ENCODE results near the gene CDH4. TPM values are rescaled to one million over a fixed set of nuclear protein-coding genes. Genes with fewer than 3 reads are reported as not detected.

Gene CDH4
- polyA plus RNA-seq, 2 donors, result 0.02 to 0.05 TPM

DNA sequence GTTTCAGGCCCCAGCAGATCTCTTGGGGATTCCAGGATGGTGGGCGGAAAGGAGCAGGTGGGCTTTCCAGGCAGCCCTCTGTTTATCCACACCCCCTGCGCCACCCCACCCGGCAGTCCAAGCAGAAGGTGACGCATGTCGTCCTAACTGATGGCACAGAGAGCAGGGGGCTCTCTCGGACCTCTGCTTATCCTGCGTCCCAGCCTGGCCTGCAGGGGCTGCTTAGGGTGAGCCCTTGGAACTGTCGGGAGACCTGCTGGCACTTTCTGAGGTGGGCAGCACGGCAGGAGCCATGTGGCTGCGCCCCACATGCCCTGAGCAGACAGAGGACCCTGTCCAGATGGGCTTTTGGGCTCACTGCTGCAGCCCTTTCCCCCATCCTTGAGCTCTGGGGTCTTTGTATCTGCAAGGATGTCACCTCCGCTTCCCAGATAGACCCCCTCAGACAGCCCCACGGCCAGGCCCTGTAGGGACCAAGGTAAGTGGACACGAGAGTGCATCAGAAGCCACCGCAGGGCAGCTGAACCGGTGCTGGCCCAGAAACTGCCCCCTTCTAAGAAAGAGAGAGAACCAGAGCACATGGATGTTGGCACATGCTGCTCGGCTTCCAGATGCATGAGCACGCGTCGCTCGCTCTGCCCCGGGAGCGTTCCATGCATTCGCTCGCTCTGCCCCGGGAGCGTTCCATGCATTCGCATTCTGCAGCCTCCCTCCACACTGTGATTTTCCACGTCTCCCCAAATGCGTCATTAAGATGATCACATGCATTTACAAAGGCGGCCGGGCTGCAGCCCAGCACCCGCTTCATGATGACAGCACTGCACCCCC, 566.9 kb downstream of the CDH4 start:
- H3K4me3 ChIP-seq (ENCODE audit: low read depth in 1 of 2, low read length in 2 of 2), result no peak overlapping the region
- no peak overlapping the region for H3K27ac ChIP-seq (ENCODE audit: low read depth in 2 of 2, low read length in 1 of 2)
- no peaks in the 10 kb centered on the region for H3K4me1 ChIP-seq (ENCODE audit: control insufficient read depth in 2 of 2, insufficient read depth in 2 of 2, low read length in 1 of 2)
- H3K9me3 ChIP-seq (ENCODE audit: control insufficient read depth in 2 of 2, insufficient read depth in 1 of 2, low read depth in 1 of 2, low read length in 1 of 2), result peaks cover 0 to 3% of the 10 kb centered on the region in 2 donors
- no peaks in the 10 kb centered on the region for H3K36me3 ChIP-seq (ENCODE audit: control insufficient read depth in 2 of 2, insufficient read depth in 2 of 2, low read length in 1 of 2)
- WGBS, 2 donors, result 89 to 91% methylated on average over 32 of the region's 32 CpGs
- no peaks in the 10 kb centered on the region for H3K27me3 ChIP-seq (ENCODE audit: control insufficient read depth in 1 of 2, insufficient read depth in 2 of 2, low read length in 2 of 2)

DNA sequence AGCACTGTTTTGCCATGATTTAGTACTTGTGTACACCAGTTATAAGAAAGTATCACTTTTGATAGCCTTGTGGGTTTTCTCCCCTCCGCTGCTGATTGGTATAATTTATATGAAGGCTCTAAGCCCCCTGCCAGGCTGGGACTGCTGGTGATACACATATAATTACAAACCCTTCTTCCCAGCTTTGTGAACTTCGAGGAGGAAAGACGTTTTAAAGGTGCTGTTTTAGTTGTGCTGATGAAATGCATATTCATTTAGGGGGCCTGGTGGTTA, 567.4 kb downstream of the CDH4 start:
- Histone ChIP-seq H3K4me3 (ENCODE audit: low read depth in 1 of 2, low read length in 2 of 2) (no peak overlapping the region), H3K36me3 (ENCODE audit: control insufficient read depth in 2 of 2, insufficient read depth in 2 of 2, low read length in 1 of 2) (no peaks in the 10 kb centered on the region), H3K4me1 (ENCODE audit: control insufficient read depth in 2 of 2, insufficient read depth in 2 of 2, low read length in 1 of 2) (no peaks in the 10 kb centered on the region), H3K27me3 (ENCODE audit: control insufficient read depth in 1 of 2, insufficient read depth in 2 of 2, low read length in 2 of 2) (no peaks in the 10 kb centered on the region), H3K27ac (ENCODE audit: low read depth in 2 of 2, low read length in 1 of 2) (no peak overlapping the region), H3K9me3 (ENCODE audit: control insufficient read depth in 2 of 2, insufficient read depth in 1 of 2, low read depth in 1 of 2, low read length in 1 of 2) (peaks cover 0 to 3% of the 10 kb centered on the region in 2 donors)
- WGBS, 2 donors, result 74 to 76% methylated on average over 3 of the region's 3 CpGs

DNA sequence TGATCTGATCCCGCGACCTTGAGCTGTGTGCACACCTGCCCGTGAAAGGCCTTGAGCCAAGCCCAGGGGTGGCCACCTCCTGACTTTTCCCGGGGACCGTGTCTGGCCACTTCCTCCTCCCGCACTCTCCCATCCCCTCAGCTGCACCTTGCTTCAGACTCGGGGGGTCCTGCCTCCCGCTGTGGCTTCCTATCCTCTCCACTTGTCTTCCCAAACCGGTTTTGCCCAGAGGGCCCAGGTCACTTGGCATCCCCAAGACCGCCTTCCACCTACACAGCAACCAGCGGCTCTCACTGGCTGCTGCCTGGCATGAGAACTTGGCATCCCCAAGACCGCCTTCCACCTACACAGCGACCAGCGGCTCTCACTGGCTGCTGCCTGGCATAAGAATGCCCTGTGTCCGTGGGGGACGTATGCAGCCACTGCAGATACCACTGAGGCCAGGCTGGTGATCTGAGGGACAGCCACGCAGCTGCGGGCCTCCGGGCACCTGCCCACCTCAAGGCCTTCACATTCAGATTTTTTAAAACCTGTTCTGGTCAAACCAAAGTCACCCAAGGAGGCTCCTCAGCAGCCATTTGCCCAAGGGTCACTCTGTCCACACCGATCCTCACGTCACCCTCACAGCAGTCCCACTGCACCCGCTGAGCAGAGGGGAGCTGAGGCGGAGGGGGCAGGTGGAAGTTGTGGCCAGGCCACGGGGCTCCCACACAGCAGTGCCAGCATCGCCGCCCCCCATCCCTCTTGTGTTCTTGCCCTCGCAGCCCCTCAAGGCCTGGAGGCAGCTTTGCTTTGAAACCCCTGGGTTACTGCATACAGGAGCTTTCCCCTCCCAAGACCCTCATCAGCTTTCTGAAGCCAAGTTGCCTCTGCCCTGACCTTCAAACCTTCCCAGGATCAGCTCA, 568.1 kb downstream of the CDH4 start:
- H3K36me3 ChIP-seq (ENCODE audit: control insufficient read depth in 2 of 2, insufficient read depth in 2 of 2, low read length in 1 of 2), result no peaks in the 10 kb centered on the region
- H3K4me1 ChIP-seq (ENCODE audit: control insufficient read depth in 2 of 2, insufficient read depth in 2 of 2, low read length in 1 of 2), result no peaks in the 10 kb centered on the region
- peaks cover 0 to 3% of the 10 kb centered on the region in 2 donors for H3K9me3 ChIP-seq (ENCODE audit: control insufficient read depth in 2 of 2, insufficient read depth in 1 of 2, low read depth in 1 of 2, low read length in 1 of 2)
- H3K4me3 ChIP-seq (ENCODE audit: low read depth in 1 of 2, low read length in 2 of 2), result no peak overlapping the region
- H3K27ac ChIP-seq (ENCODE audit: low read depth in 2 of 2, low read length in 1 of 2), result no peak overlapping the region
- H3K27me3 ChIP-seq (ENCODE audit: control insufficient read depth in 1 of 2, insufficient read depth in 2 of 2, low read length in 2 of 2), result no peaks in the 10 kb centered on the region
- WGBS, 2 donors, result 85% methylated on average over 27 of the region's 27 CpGs

DNA sequence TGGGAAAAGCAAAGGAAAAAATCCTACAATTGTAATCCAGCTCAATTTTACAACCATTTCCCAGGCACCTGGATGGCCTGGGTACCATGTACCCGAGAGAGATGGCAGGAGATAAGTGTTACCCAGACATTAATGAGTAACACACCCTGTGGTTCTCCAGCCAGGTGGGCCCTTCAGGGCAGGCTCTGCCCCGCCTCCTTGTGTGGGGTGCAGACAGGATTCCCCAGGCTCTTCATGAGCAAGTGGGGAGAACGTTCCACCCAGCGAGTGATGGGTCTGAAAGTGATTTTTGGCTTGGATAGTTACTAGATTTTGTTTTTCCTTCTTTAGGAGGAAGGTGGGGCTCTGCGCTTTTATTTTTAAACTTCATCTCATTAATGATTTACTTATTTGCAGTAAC, 569.7 kb downstream of the CDH4 start:
- H3K9me3 ChIP-seq (ENCODE audit: control insufficient read depth in 2 of 2, insufficient read depth in 1 of 2, low read depth in 1 of 2, low read length in 1 of 2), result peaks cover 0 to 3% of the 10 kb centered on the region in 2 donors
- 56 to 57% methylated on average over 5 of the region's 5 CpGs for WGBS, 2 donors

GRCh38 chr20:61822396-61822795, 570.3 kb downstream of the CDH4 start:
- WGBS, 2 donors, result 87 to 88% methylated on average over 12 of the region's 12 CpGs
- H3K36me3 ChIP-seq (ENCODE audit: control insufficient read depth in 2 of 2, insufficient read depth in 2 of 2, low read length in 1 of 2), result no peaks in the 10 kb centered on the region
- H3K4me3 ChIP-seq (ENCODE audit: low read depth in 1 of 2, low read length in 2 of 2), result no peak overlapping the region
- peaks cover 0 to 3% of the 10 kb centered on the region in 2 donors for H3K9me3 ChIP-seq (ENCODE audit: control insufficient read depth in 2 of 2, insufficient read depth in 1 of 2, low read depth in 1 of 2, low read length in 1 of 2)
- no peaks in the 10 kb centered on the region for H3K27me3 ChIP-seq (ENCODE audit: control insufficient read depth in 1 of 2, insufficient read depth in 2 of 2, low read length in 2 of 2)
- no peaks in the 10 kb centered on the region for H3K4me1 ChIP-seq (ENCODE audit: control insufficient read depth in 2 of 2, insufficient read depth in 2 of 2, low read length in 1 of 2)
- no peak overlapping the region for H3K27ac ChIP-seq (ENCODE audit: low read depth in 2 of 2, low read length in 1 of 2)

More for the DNA sequence above, 569.7 kb downstream of the CDH4 start:
- H3K4me3 ChIP-seq (ENCODE audit: low read depth in 1 of 2, low read length in 2 of 2), result no peak overlapping the region
- H3K4me1 ChIP-seq (ENCODE audit: control insufficient read depth in 2 of 2, insufficient read depth in 2 of 2, low read length in 1 of 2), result no peaks in the 10 kb centered on the region
- H3K27me3 ChIP-seq (ENCODE audit: control insufficient read depth in 1 of 2, insufficient read depth in 2 of 2, low read length in 2 of 2), result no peaks in the 10 kb centered on the region
- no peaks in the 10 kb centered on the region for H3K36me3 ChIP-seq (ENCODE audit: control insufficient read depth in 2 of 2, insufficient read depth in 2 of 2, low read length in 1 of 2)
- H3K27ac ChIP-seq (ENCODE audit: low read depth in 2 of 2, low read length in 1 of 2), result no peak overlapping the region

GRCh38 chr20:61823242-61823641, 571.2 kb downstream of the CDH4 start:
- H3K4me1 ChIP-seq (ENCODE audit: control insufficient read depth in 2 of 2, insufficient read depth in 2 of 2, low read length in 1 of 2), result no peaks in the 10 kb centered on the region
- peaks cover 0 to 3% of the 10 kb centered on the region in 2 donors for H3K9me3 ChIP-seq (ENCODE audit: control insufficient read depth in 2 of 2, insufficient read depth in 1 of 2, low read depth in 1 of 2, low read length in 1 of 2)
- 87 to 91% methylated on average over 2 of the region's 2 CpGs for WGBS, 2 donors
- no peaks in the 10 kb centered on the region for H3K27me3 ChIP-seq (ENCODE audit: control insufficient read depth in 1 of 2, insufficient read depth in 2 of 2, low read length in 2 of 2)
- no peak overlapping the region for H3K4me3 ChIP-seq (ENCODE audit: low read depth in 1 of 2, low read length in 2 of 2)
- no peak overlapping the region for H3K27ac ChIP-seq (ENCODE audit: low read depth in 2 of 2, low read length in 1 of 2)
- no peaks in the 10 kb centered on the region for H3K36me3 ChIP-seq (ENCODE audit: control insufficient read depth in 2 of 2, insufficient read depth in 2 of 2, low read length in 1 of 2)

DNA sequence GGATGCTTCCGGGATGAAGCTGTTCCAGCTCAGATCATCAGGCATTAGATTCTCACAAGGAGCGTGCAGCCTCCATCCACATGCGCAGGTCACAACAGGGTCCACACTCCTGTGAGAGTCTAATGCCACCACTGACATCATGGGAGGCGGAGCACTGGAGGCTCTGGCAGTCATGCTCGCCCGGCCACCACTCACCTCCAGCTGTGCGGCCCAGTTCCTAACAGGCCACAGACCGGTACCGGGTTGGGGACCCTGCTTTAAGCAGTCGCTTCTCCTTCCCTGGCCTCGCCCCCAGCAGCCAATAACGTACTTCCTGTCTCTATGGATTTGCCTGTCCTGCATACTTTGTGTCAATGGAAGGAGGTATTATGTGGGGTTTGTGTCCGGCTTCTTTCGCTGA, 576.8 kb downstream of the CDH4 start:
- Histone ChIP-seq H3K27ac (ENCODE audit: low read depth in 2 of 2, low read length in 1 of 2) (no peak overlapping the region), H3K9me3 (ENCODE audit: control insufficient read depth in 2 of 2, insufficient read depth in 1 of 2, low read depth in 1 of 2, low read length in 1 of 2) (no peaks in the 10 kb centered on the region), H3K4me3 (ENCODE audit: low read depth in 1 of 2, low read length in 2 of 2) (no peak overlapping the region), H3K4me1 (ENCODE audit: control insufficient read depth in 2 of 2, insufficient read depth in 2 of 2, low read length in 1 of 2) (no peaks in the 10 kb centered on the region), H3K36me3 (ENCODE audit: control insufficient read depth in 2 of 2, insufficient read depth in 2 of 2, low read length in 1 of 2) (no peaks in the 10 kb centered on the region), H3K27me3 (ENCODE audit: control insufficient read depth in 1 of 2, insufficient read depth in 2 of 2, low read length in 2 of 2) (peaks cover 0 to 3% of the 10 kb centered on the region in 2 donors)
- WGBS, 2 donors, result 86 to 92% methylated on average over 14 of the region's 14 CpGs

- H3K27ac ChIP-seq (ENCODE audit: low read depth in 2 of 2, low read length in 1 of 2), result no peak overlapping the region
- 75 to 83% methylated on average over 17 of the region's 17 CpGs for WGBS, 2 donors
These were observed 577.5 kb downstream of the CDH4 start for GRCh38 chr20:61829526-61829925.

GRCh38 chr20:61830241-61830930, 578.3 kb downstream of the CDH4 start:
- no peaks in the 10 kb centered on the region for H3K9me3 ChIP-seq (ENCODE audit: control insufficient read depth in 2 of 2, insufficient read depth in 1 of 2, low read depth in 1 of 2, low read length in 1 of 2)

More at GRCh38 chr20:61829526-61829925, 577.5 kb downstream of the CDH4 start:
- Histone ChIP-seq H3K4me1 (ENCODE audit: control insufficient read depth in 2 of 2, insufficient read depth in 2 of 2, low read length in 1 of 2) (peaks cover 0 to 3% of the 10 kb centered on the region in 2 donors), H3K27me3 (ENCODE audit: control insufficient read depth in 1 of 2, insufficient read depth in 2 of 2, low read length in 2 of 2) (peaks cover 0 to 3% of the 10 kb centered on the region in 2 donors), H3K36me3 (ENCODE audit: control insufficient read depth in 2 of 2, insufficient read depth in 2 of 2, low read length in 1 of 2) (no peaks in the 10 kb centered on the region), H3K4me3 (ENCODE audit: low read depth in 1 of 2, low read length in 2 of 2) (no peak overlapping the region), H3K9me3 (ENCODE audit: control insufficient read depth in 2 of 2, insufficient read depth in 1 of 2, low read depth in 1 of 2, low read length in 1 of 2) (no peaks in the 10 kb centered on the region)

More at GRCh38 chr20:61830241-61830930, 578.3 kb downstream of the CDH4 start:
- Histone ChIP-seq H3K36me3 (ENCODE audit: control insufficient read depth in 2 of 2, insufficient read depth in 2 of 2, low read length in 1 of 2) (no peaks in the 10 kb centered on the region), H3K4me1 (ENCODE audit: control insufficient read depth in 2 of 2, insufficient read depth in 2 of 2, low read length in 1 of 2) (peaks cover 0 to 3% of the 10 kb centered on the region in 2 donors), H3K27me3 (ENCODE audit: control insufficient read depth in 1 of 2, insufficient read depth in 2 of 2, low read length in 2 of 2) (peaks cover 0 to 3% of the 10 kb centered on the region in 2 donors), H3K27ac (ENCODE audit: low read depth in 2 of 2, low read length in 1 of 2) (no peak overlapping the region), H3K4me3 (ENCODE audit: low read depth in 1 of 2, low read length in 2 of 2) (no peak overlapping the region)
- 75 to 79% methylated on average over 30 of the region's 30 CpGs for WGBS, 2 donors
